Gastrocnemius medialis (tissue), 4 donors: ENCODE measurements around the gene DHH.

Source experiments
- POLR2A ChIP-seq, 2 donors: fragments of 450-650 bp; IDR thresholded peaks; one replicate each; pipeline ENCODE4 v1.6.1; 2017; ENCODE audit warnings: antibody characterized with exemption in 2 of 2, mild to moderate bottlenecking in 2 of 2, moderate library complexity in 2 of 2
- TF ChIP-seq, protein P1 (sequence below), 5 experiments: fragments of 450-650 bp in 3 of 5; fragments of 200-600 bp in 2 of 5; sonication (generic) in 2 of 5; IDR thresholded peaks in 4 of 5; conservative IDR thresholded peaks in 1 of 5; 1 replicate in 4 of 5; 2 replicates in 1 of 5; pipeline ENCODE4 v1.5.1; 2016 to 2019; ENCODE audit warnings: antibody characterized with exemption in 5 of 5, mild to moderate bottlenecking in 3 of 5, moderate library complexity in 3 of 5

DNA sequence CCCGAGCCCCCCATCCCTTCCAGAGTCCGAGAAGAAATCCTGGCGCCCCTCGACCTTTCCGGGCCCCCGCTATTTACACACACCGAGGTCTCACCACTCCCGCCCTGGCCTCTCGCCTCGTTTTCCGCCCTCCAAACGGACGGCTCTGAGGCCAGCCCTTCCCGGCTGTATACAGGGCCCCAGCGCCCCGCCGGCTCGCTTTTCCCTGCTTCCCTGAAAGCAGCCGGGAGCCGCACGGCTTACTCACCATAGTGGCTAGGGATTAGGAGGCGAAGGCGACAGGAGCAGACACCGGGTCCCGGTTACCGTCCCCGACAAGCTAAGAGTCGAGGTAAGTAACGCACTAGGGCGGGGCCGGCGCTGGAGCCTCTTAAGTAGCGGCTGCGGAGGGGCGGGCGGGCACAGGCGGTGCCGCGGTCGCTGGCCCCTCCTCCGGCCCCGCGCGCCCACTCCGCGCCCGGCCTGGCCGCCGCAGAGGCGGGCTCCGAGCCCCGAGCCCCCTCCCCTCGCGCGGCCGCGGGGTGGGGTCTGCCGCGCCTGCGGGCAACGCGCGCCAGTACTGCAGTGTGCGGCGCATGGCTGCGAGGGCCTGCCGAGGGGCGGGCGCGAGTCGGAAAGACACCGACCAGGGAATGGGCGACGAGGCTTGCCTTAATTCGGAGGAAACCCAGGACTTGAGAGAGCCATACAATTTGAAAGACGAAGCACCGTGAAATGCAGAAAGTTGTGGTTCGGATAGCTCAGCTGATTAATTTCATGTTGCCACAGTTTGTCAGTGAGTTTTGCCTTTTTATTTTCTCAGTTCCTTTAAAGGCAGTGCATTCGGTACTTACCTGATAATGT, 36.7 kb upstream of the DHH start, which contains the start of gene TUBA1B:
- peak; percentile 88 to 97 for TF ChIP-seq POLR2A (IDR thresholded peaks at IDR 0.05)
- TF ChIP-seq, protein P1, sequence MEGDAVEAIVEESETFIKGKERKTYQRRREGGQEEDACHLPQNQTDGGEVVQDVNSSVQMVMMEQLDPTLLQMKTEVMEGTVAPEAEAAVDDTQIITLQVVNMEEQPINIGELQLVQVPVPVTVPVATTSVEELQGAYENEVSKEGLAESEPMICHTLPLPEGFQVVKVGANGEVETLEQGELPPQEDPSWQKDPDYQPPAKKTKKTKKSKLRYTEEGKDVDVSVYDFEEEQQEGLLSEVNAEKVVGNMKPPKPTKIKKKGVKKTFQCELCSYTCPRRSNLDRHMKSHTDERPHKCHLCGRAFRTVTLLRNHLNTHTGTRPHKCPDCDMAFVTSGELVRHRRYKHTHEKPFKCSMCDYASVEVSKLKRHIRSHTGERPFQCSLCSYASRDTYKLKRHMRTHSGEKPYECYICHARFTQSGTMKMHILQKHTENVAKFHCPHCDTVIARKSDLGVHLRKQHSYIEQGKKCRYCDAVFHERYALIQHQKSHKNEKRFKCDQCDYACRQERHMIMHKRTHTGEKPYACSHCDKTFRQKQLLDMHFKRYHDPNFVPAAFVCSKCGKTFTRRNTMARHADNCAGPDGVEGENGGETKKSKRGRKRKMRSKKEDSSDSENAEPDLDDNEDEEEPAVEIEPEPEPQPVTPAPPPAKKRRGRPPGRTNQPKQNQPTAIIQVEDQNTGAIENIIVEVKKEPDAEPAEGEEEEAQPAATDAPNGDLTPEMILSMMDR (IDR thresholded peaks at IDR 0.05 in 4 of 5, conservative IDR thresholded peaks at IDR 0.05 in 1 of 5) = no peak
